ENCODE results near the gene CMTM3. TPM values are rescaled to one million over a fixed set of nuclear protein-coding genes. Genes with fewer than 3 reads are reported as not detected.
"Not testable (repeated sequence)": the region's sequence is repeated elsewhere in the genome, so short reads cannot be mapped to it uniquely, and the experiment has no call there.

Gene CMTM3
- total and polyA plus RNA-seq, 12 donors, result 6.6 to 19.9 (median 7.9) TPM

DNA sequence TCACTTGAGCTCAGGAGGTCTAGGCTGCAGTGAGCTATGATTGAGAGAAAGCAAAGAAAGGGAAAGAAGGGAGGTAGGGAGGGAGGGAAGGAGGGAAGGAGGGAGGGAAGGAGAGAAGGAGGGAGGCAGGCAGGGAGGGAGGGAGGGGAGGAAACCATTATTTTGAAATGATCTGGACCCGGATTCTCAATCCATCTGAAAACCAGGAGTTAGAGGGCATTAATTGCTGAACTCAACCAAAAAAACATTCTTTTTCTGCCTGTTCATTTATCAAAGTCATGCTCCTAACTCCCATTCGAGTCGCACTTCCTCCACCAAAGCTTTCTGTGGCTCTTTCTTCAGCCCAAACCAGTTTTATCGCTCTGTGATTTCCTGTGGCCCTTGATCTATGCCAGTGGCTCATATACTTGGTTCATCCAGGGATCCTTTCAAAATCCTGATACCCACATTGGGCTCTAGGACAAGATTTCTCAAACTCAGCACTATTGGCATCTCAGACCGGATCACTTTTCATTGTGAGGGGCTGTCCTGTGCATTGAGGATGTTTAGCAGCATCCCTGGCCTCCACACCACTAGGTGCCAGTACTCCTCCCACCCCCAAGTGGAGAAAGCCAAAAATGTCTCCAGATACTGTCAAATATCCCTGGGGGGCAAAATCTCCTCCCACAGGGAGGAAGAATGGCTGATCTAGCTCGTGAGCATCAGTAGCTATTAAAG is 53.8 kb downstream of the CMTM3 start:
- 81 to 88% methylated on average over 6 of the region's 6 CpGs for WGBS, 2 donors
- Histone ChIP-seq H3K9me3 (no peaks in the 10 kb centered on the region), H3K27ac (no peak overlapping the region), H3K4me3 (no peak overlapping the region), H3K36me3 (no peaks in the 10 kb centered on the region), H3K4me1 (peaks cover 8 to 52% (median 29%) of the 10 kb centered on the region in 9 donors), H3K27me3 (no peaks in the 10 kb centered on the region)
- intact Hi-C loops (cut with DNase I), result loop anchor here in 1 of 10 donors (5.0 kb wide), 1 partner anchor 46 kb away; no protein-coding TSS in a partner anchor
- ATAC-seq, result no peak
- no peak for DNase-seq
- TF ChIP-seq, protein P1, sequence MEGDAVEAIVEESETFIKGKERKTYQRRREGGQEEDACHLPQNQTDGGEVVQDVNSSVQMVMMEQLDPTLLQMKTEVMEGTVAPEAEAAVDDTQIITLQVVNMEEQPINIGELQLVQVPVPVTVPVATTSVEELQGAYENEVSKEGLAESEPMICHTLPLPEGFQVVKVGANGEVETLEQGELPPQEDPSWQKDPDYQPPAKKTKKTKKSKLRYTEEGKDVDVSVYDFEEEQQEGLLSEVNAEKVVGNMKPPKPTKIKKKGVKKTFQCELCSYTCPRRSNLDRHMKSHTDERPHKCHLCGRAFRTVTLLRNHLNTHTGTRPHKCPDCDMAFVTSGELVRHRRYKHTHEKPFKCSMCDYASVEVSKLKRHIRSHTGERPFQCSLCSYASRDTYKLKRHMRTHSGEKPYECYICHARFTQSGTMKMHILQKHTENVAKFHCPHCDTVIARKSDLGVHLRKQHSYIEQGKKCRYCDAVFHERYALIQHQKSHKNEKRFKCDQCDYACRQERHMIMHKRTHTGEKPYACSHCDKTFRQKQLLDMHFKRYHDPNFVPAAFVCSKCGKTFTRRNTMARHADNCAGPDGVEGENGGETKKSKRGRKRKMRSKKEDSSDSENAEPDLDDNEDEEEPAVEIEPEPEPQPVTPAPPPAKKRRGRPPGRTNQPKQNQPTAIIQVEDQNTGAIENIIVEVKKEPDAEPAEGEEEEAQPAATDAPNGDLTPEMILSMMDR (IDR thresholded peaks at IDR 0.05), result no peak

DNA sequence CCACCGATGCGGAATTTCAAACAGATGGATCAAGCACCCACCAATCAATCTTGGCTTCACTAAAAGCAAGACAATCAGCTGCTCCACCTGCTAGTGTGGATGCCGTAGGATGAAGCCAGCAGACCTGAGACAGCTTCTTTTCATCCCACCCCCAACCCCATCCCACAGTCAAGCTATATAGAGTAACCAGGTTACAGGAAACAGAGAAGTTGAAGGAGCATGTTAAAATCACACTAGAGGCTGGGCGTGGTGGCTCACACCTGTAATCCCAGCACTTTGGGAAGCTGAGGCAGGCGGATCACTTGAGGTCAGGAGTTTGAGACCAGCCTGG is 54.3 kb downstream of the CMTM3 start:
- H3K27me3 ChIP-seq, result no peaks in the 10 kb centered on the region
- TF ChIP-seq, protein P1 (IDR thresholded peaks at IDR 0.05), result no peak
- H3K9me3 ChIP-seq, result no peaks in the 10 kb centered on the region
- intact Hi-C loops (cut with DNase I), result loop anchor here in 1 of 10 donors (5.0 kb wide), 1 partner anchor 47 kb away; no protein-coding TSS in a partner anchor
- no peaks in the 10 kb centered on the region for H3K36me3 ChIP-seq
- WGBS, 2 donors, result 97% methylated on average over 5 of the region's 5 CpGs
- H3K4me3 ChIP-seq, result no peak overlapping the region
- DNase-seq, result no peak
- H3K4me1 ChIP-seq, result peaks cover 8 to 47% (median 29%) of the 10 kb centered on the region in 9 donors
- H3K27ac ChIP-seq, result no peak overlapping the region
- ATAC-seq, result no peak

DNA sequence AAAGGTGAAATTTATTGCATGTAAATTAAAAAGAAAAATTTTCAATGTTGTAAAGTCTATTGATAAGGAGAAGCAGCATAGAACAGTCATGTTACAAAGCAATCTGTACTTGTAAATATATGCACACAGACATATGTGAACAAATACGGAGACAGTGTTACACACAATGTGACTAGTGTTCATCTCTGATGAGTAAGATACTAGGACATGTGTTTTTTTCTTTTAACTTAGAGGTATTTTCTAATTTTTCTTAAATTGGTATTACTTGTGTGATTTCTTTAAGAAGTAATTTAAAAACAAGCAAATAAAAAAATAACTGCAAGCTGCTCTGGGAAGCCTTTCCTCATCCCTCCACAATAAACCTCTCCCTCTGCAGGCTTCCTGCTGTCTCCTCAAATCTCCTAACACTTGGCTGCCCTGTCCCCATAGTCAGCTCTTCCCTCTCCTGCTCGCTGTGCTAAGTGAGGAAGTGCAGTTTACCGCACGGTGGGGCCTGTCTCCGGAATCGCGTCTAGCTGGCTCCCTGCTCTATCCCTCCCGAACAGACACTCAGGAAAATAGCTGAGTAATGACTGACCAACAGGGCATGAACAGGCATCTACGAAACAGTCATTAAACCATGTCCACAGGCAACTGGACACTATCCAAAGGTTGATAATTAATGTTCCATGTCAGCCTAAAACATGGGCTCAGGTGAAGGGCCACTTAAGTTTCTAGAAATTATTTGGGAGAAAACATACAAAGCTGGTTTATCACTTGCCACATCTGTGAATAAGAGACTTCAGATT is 56.1 kb downstream of the CMTM3 start:
- Histone ChIP-seq H3K27ac (peak overlapping the region; percentile 1 to 79 (median 54)), H3K36me3 (no peaks in the 10 kb centered on the region), H3K4me1 (peaks cover 8 to 39% (median 29%) of the 10 kb centered on the region in 9 donors), H3K4me3 (no peak overlapping the region), H3K27me3 (no peaks in the 10 kb centered on the region), H3K9me3 (no peaks in the 10 kb centered on the region)
- TF ChIP-seq, protein P1 (IDR thresholded peaks at IDR 0.05), result peak in 5 of 9 donors; percentile 12 to 49 (median 41)
- 7 to 8% methylated on average over 9 of the region's 9 CpGs for WGBS, 2 donors
- intact Hi-C loops (cut with DNase I), result loop anchor here in 3 of 10 donors (5.0 kb wide), 3 partner anchors 37 to 207 kb away; partner anchors contain the start of genes CMTM4 (in 1 of the 3) and DYNC1LI2 (in 1 of the 3)
- ATAC-seq, result peak; percentile 93 to 97 (median 96)
- peak; percentile 57 to 64 for DNase-seq

DNA sequence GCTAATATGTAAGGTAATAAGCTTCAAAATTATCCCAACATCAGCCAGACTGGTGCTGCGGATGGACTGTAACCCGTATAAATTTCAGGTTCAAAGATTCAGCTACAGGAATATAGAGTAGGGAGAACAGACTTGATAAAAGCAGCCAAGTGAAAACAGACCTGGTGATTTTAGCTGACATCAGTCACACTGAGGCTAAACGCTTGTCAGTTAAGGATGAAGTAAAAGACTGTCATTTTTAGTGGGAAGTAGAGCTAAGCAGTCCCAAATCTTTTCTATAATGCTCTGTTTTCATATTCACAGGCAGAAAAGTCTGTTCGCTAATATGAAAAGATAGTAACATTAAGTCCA is 56.7 kb downstream of the CMTM3 start:
- intact Hi-C loops (cut with DNase I), result loop anchor here in 3 of 10 donors (5.0 kb wide), 3 partner anchors 36 to 206 kb away; partner anchors contain the start of genes CMTM4 (in 1 of the 3) and DYNC1LI2 (in 1 of the 3)
- WGBS, 2 donors, result 78 to 83% methylated on average over 4 of the region's 4 CpGs
- peak in 3 of 8 donors; percentile 12 to 41 (median 20) for ATAC-seq
- Histone ChIP-seq H3K9me3 (no peaks in the 10 kb centered on the region), H3K36me3 (no peaks in the 10 kb centered on the region), H3K4me3 (no peak overlapping the region), H3K27ac (peak overlapping the region; percentile 1 to 79 (median 54)), H3K4me1 (peaks cover 8 to 39% (median 29%) of the 10 kb centered on the region in 9 donors), H3K27me3 (no peaks in the 10 kb centered on the region)
- DNase-seq, result no peak
- TF ChIP-seq, protein P1 (IDR thresholded peaks at IDR 0.05), result no peak

GRCh38 chr16:66661671-66662346 is 57.3 kb downstream of the CMTM3 start:
- intact Hi-C loops (cut with DNase I), result loop anchor here in 3 of 10 donors (5.0 kb wide), 3 partner anchors 35 to 205 kb away; partner anchors contain the start of genes CMTM4 (in 1 of the 3) and DYNC1LI2 (in 1 of the 3)
- Histone ChIP-seq H3K4me1 (peaks cover 8 to 39% (median 29%) of the 10 kb centered on the region in 9 donors), H3K27ac (peak overlapping the region in 8 of 10 donors; percentile 44 to 79 (median 58))
- H3K9me3 ChIP-seq, H3K27me3 ChIP-seq, DNase-seq, H3K36me3 ChIP-seq, H3K4me3 ChIP-seq: not testable (repeated sequence)
- 84 to 87% methylated on average over 6 of the region's 6 CpGs for WGBS, 2 donors
- ATAC-seq, result peak in 4 of 8 donors; percentile 22 to 52 (median 46)
